ENCODE results near the gene PREX1.

Gene PREX1

DNA sequence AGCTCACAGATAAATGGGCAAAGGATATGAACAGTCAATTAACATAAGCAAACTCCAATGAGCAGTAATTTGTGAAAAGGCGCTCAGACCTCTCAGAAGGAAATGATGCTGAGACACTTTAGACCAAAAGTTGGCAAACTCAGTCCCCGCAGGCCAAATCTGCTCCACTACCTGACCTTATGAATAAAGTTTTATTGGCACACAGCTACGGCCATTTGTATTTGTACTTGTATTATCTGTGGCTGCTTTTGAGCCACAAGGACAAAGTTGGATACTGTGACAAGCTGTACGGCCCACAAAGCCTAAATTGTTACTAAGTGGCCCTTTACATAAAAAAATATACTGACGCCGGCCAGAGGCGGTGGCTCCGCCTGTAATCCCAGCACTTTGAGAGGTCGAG is 167.0 kb downstream of the PREX1 start:
- DNase-seq (ENCODE audit: low read depth, low spot score), result no peak

- DNase-seq (ENCODE audit: low read depth, low spot score), result no peak
These were observed 167.9 kb downstream of the PREX1 start for GRCh38 chr20:48659858-48660257.

DNA sequence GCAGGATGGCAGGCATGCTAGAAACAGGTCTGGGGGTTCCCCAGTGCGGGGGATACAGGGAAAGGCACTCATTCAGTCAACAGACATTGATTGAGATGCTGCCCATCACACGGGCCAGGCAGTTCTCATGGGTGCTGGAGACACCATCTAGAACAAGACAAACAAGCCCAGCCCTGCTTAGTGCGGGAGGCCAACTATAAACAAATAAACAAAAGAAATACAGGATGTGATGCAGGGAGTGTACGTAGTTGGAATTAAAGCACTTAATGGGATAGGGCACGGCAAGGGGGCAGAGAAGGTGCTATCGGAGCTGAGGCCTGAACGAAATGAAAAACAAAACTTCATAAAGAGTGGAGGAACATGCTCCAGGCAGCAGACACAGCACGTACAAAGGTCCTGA is 169.3 kb downstream of the PREX1 start:
- DNase-seq (ENCODE audit: low read depth, low spot score), result no peak

GRCh38 chr20:48658198-48658476 is 169.7 kb downstream of the PREX1 start:
- no peak for DNase-seq (ENCODE audit: low read depth, low spot score)

DNA sequence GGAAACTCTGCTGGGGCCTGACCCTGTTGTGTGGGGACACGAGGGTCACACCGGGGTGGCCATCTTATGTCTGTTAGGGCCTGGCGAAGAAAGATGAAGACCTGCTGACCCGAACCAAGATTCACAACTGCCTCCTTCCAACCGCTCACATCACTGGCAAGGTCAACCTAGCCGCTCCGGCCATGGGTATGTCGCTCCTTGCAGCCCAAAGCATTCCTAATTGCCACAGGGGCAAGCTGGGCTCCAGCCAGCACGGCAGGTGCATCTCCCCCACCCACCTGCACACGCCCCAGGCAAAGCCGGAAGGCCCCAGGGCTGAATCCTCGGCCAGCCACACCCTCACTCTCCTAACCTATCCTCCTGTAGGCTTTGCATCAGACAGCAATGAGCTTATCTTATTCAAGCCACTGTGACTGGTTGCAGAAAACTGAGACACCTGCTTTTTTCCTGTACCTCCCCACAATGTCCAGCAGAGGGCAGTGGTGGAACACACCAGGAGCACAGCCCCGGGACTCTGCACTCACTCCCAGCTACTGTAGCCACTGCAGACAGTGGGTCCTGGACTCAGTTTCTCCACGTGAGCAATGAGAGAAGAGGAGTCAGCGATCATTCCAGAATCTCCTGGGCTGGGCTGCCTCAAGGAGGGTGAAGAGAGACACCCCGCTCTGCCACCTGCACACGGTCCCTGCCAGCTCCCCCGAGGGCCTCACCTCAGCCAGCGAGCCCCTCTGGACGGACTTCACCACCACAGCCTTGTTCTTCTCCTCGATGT is 170.2 kb downstream of the PREX1 start:
- DNase-seq (ENCODE audit: low read depth, low spot score), result no peak

- DNase-seq (ENCODE audit: low read depth, low spot score), result no peak
These were observed 171.1 kb downstream of the PREX1 start for GRCh38 chr20:48656661-48657211.

- DNase-seq (ENCODE audit: low read depth, low spot score), result no peak
These were observed 171.7 kb downstream of the PREX1 start for GRCh38 chr20:48656137-48656536.

- no peak for DNase-seq (ENCODE audit: low read depth, low spot score)
These were observed 174.1 kb downstream of the PREX1 start for GRCh38 chr20:48653706-48654051.

- no peak for DNase-seq (ENCODE audit: low read depth, low spot score)
These were observed 174.7 kb downstream of the PREX1 start for GRCh38 chr20:48652961-48653705.

GRCh38 chr20:48651960-48652359 is 175.8 kb downstream of the PREX1 start:
- no peak for DNase-seq (ENCODE audit: low read depth, low spot score)

DNA sequence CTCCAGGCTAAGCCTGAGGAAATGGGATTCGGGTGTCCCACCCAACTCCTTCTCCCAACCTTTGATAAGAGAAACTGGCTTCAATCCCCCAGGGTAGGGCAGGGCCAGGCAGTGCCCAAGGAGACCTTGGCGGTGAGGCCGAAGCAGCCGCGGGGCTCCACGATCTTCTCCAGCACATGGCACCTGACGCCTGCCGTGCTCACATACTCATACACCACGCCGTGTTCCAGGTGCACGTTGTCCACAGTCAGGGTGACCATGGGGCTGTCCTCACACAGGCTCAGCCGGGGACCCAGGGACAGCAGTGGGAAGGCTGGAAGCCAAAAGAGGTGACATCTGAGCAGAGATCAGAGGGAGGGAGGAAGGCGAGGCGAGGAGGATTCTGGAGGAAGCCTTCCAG is 176.5 kb downstream of the PREX1 start:
- DNase-seq (ENCODE audit: low read depth, low spot score), result no peak

GRCh38 chr20:48649868-48650267 is 177.9 kb downstream of the PREX1 start:
- DNase-seq (ENCODE audit: low read depth, low spot score), result no peak

GRCh38 chr20:48649104-48649626 is 178.6 kb downstream of the PREX1 start:
- no peak for DNase-seq (ENCODE audit: low read depth, low spot score)

- no peak for DNase-seq (ENCODE audit: low read depth, low spot score)
These were observed 179.2 kb downstream of the PREX1 start for GRCh38 chr20:48648482-48649051.

- DNase-seq (ENCODE audit: low read depth, low spot score), result no peak
These were observed 179.9 kb downstream of the PREX1 start for GRCh38 chr20:48647858-48648257.

DNA sequence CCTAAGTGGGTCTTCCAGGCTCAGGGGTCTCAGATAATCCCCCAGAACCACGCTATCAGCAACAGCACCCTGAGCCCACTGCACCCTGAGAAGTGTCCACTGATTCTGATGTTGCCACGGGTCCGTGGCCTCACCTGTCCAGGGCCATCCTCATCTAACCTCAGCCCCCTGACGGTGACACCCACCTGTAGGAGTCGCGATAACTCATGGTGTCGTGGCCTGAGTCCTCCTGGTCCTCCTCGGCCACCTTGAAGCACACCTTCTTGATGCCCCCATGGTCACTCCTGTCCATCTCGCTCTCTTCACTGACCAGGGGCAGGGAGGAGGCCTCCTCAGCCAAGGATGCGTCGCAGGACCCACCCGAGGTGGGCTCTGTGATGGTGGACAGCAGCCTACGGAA is 182.1 kb downstream of the PREX1 start:
- no peak for DNase-seq (ENCODE audit: low read depth, low spot score)

DNA sequence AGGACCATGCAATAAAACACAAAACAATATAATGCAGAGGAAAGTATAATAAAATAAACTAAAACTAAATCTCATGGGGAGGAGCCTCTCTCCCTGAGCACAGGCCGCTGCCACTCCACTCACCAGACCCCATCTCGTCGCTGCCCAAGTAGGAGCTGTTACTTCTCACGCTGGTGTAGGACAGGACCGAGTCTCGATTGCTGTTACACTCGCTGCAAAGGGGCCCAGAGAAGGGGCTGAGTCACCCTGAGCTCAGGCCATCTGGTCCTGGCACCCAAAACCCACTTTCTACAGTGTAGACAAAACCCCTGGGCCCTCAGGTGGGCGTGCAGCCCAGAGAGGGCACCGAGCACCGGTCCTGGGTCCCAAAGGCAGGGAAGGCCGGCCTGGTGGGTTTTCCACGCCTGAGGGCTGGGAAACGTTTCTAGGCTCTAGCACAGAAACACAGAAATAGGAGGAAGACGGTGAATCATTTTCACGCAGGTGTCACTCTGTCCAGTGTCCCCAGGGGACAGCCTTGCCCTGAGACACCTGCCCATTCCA is 183.4 kb downstream of the PREX1 start:
- DNase-seq (ENCODE audit: low read depth, low spot score), result no peak

GRCh38 chr20:48642105-48642880 is 185.5 kb downstream of the PREX1 start:
- DNase-seq (ENCODE audit: low read depth, low spot score), result no peak

DNA sequence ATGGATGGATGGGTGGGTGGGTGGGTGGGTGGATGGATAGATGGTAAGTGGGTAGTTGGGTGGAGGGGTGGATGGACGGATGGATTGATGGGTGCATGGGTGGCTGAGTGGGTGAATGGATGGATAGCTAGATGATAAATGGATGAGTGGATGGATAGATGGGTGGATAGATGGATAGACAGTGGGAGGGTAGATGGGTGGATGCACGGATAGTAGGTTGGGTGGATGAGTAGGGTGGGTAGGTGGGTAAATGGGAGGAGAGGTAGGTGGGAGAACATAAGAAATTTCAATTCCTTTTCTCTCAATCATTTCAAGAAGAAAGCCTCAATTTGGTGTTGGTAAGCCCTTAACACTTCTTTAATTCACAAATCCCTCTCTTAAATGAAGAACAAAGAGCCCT is 186.9 kb downstream of the PREX1 start:
- DNase-seq (ENCODE audit: low read depth, low spot score), result no peak

DNA sequence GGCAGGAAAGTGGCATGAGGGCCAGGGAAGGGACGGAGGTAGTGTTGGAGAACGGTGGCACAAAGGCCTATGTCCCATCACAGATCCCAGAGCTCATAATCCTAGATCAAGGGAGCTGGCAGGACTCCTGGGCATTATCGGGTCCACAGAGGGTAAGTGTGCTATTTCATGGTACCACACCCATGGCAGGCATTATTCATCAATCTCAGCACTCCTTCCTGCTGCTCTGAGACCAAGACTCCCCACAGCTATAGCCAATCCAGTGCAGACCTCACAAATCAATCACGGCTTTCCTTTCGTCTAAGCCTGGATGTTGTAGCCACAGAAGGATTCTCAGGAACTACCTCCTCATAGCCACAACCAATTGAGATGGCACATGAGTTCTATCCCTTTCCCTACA is 187.9 kb downstream of the PREX1 start:
- no peak for DNase-seq (ENCODE audit: low read depth, low spot score)

- DNase-seq (ENCODE audit: low read depth, low spot score), result no peak
These were observed 189.3 kb downstream of the PREX1 start for GRCh38 chr20:48638546-48638945.

GRCh38 chr20:48637461-48637860 is 190.3 kb downstream of the PREX1 start:
- no peak for DNase-seq (ENCODE audit: low read depth, low spot score)

Data from iPS DF 19.7 (cell line).